Measurements from ENCODE around the gene DNAJC18.

DNAJC18 gene

GRCh38 chr5:139360384-139360783 lies 78.9 kb downstream of the DNAJC18 start:
- no peak for DNase-seq
